Measurements from ENCODE around the gene AMIGO2.
A peak's percentile ranks its signal among the peaks of the same experiment; 100 is the strongest.

AMIGO2 gene

DNA sequence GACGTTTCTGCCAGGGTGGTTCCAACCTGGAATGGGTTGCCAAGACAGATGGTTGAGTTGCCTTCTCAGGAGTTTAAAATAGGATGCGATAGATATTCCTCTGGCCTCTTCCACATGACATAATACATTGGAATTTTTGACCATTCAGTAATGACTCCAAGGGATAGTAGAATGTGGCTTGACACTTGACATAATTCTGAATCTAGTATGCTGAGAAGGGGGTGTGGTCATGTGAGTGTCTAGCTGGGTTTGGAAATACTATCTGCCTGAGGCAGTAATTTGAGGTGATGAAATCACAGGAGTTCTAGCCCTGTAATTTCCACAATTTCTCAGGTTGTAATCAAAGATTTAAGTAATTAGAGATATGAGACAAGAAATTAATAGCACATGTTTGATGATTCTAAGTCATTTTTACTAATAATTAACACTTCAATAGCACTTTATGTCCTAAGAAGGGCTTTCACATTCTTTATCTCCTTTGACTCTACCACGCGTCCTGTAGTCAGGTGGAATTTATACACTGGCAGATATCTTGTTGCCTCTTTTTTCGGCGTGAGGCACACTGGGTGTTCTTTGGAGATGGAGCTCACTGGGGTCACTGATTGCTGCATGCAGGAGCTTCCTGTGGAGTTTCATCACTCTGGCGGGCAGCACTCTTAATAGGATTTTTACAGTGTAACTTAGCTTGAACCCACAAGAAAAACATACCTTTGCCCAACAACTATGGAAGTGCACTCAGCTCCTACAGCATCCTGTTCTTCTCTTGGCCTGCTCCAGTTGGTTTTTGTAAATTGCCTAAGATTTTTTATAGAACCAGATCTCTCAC lies 3.2 kb upstream of the AMIGO2 start (continued):
- TF ChIP-seq ZFP37 (tag by site-specific recombination; IDR thresholded peaks at IDR 0.05) (0 out of 2 replicates have a peak, but pooled peaks have one; percentile 32), ZNF335 (tag by site-specific recombination; conservative IDR thresholded peaks at IDR 0.05) (peak; percentile 85), ZNF48 (tag by site-specific recombination; IDR thresholded peaks at IDR 0.05) (no peak), ZNF266 (tag by site-specific recombination; IDR thresholded peaks at IDR 0.05; ENCODE audit: low read depth) (no peak), ZBTB21 (tag by site-specific recombination; IDR thresholded peaks at IDR 0.05) (0 out of 2 replicates have a peak, but pooled peaks have one; percentile 57), EGR2 (tag by site-specific recombination; IDR thresholded peaks at IDR 0.05; ENCODE audit: low read depth) (no peak), GLI2 (tag by site-specific recombination; IDR thresholded peaks at IDR 0.05; ENCODE audit: borderline replicate concordance, low read depth) (no peak), ZNF473 (tag by site-specific recombination; IDR thresholded peaks at IDR 0.05) (no peak), YY2 (tag by site-specific recombination; IDR thresholded peaks at IDR 0.05) (no peak), KLF10 (tag by site-specific recombination; IDR thresholded peaks at IDR 0.05) (peak; percentile 95), ZNF529 (tag by site-specific recombination; IDR thresholded peaks at IDR 0.05; ENCODE audit: insufficient replicate concordance) (no peak), ZNF785 (tag by site-specific recombination; IDR thresholded peaks at IDR 0.05) (no peak), ZNF544 (tag by site-specific recombination; IDR thresholded peaks at IDR 0.05) (no peak), WT1 (tag by site-specific recombination; IDR thresholded peaks at IDR 0.05) (peak; percentile 50; the same call in 1 of the 2 replicates), SETDB1 (IDR thresholded peaks at IDR 0.05; ENCODE audit: insufficient read length, low read length) (no peak), RBAK (tag by site-specific recombination; IDR thresholded peaks at IDR 0.05) (no peak), TRIM28 (IDR thresholded peaks at IDR 0.05; ENCODE audit: borderline replicate concordance, low read length) (peak; percentile 60; the same call in 1 of the 2 replicates), ZNF138 (tag by site-specific recombination; IDR thresholded peaks at IDR 0.05; ENCODE audit: borderline replicate concordance) (no peak), ZNF701 (tag by site-specific recombination; IDR thresholded peaks at IDR 0.05) (no peak), GFI1B (tag by site-specific recombination; IDR thresholded peaks at IDR 0.05) (no peak), ZNF776 (tag by site-specific recombination; IDR thresholded peaks at IDR 0.05; ENCODE audit: borderline replicate concordance) (no peak), ZNF19 (tag by site-specific recombination; IDR thresholded peaks at IDR 0.05; ENCODE audit: low read depth) (no peak), FEZF1 (tag by site-specific recombination; IDR thresholded peaks at IDR 0.05) (peak; percentile 51), ZNF596 (tag by site-specific recombination; IDR thresholded peaks at IDR 0.05) (no peak), SP7 (tag by site-specific recombination; IDR thresholded peaks at IDR 0.05) (peak; percentile 98), ZNF654 (tag by site-specific recombination; IDR thresholded peaks at IDR 0.05; ENCODE audit: low read depth) (no peak), ZFP41 (tag by site-specific recombination; IDR thresholded peaks at IDR 0.05; ENCODE audit: borderline replicate concordance) (no peak)
- TF ChIP-seq, protein P1, sequence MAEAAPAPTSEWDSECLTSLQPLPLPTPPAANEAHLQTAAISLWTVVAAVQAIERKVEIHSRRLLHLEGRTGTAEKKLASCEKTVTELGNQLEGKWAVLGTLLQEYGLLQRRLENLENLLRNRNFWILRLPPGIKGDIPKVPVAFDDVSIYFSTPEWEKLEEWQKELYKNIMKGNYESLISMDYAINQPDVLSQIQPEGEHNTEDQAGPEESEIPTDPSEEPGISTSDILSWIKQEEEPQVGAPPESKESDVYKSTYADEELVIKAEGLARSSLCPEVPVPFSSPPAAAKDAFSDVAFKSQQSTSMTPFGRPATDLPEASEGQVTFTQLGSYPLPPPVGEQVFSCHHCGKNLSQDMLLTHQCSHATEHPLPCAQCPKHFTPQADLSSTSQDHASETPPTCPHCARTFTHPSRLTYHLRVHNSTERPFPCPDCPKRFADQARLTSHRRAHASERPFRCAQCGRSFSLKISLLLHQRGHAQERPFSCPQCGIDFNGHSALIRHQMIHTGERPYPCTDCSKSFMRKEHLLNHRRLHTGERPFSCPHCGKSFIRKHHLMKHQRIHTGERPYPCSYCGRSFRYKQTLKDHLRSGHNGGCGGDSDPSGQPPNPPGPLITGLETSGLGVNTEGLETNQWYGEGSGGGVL (tag by site-specific recombination; IDR thresholded peaks at IDR 0.05) = no peak
- TF ChIP-seq, protein P2, sequence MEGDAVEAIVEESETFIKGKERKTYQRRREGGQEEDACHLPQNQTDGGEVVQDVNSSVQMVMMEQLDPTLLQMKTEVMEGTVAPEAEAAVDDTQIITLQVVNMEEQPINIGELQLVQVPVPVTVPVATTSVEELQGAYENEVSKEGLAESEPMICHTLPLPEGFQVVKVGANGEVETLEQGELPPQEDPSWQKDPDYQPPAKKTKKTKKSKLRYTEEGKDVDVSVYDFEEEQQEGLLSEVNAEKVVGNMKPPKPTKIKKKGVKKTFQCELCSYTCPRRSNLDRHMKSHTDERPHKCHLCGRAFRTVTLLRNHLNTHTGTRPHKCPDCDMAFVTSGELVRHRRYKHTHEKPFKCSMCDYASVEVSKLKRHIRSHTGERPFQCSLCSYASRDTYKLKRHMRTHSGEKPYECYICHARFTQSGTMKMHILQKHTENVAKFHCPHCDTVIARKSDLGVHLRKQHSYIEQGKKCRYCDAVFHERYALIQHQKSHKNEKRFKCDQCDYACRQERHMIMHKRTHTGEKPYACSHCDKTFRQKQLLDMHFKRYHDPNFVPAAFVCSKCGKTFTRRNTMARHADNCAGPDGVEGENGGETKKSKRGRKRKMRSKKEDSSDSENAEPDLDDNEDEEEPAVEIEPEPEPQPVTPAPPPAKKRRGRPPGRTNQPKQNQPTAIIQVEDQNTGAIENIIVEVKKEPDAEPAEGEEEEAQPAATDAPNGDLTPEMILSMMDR (tag by site-specific recombination; IDR thresholded peaks at IDR 0.05) = no peak
- TF ChIP-seq, protein P3, sequence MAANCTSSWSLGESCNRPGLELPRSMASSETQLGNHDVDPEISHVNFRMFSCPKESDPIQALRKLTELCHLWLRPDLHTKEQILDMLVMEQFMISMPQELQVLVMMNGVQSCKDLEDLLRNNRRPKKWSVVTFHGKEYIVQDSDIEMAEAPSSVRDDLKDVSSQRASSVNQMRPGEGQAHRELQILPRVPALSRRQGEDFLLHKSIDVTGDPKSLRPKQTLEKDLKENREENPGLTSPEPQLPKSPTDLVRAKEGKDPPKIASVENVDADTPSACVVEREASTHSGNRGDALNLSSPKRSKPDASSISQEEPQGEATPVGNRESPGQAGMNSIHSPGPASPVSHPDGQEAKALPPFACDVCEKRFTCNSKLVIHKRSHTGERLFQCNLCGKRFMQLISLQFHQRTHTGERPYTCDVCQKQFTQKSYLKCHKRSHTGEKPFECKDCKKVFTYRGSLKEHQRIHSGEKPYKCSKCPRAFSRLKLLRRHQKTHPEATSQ (tag by site-specific recombination; IDR thresholded peaks at IDR 0.05) = no peak
- TF ChIP-seq, protein P4, sequence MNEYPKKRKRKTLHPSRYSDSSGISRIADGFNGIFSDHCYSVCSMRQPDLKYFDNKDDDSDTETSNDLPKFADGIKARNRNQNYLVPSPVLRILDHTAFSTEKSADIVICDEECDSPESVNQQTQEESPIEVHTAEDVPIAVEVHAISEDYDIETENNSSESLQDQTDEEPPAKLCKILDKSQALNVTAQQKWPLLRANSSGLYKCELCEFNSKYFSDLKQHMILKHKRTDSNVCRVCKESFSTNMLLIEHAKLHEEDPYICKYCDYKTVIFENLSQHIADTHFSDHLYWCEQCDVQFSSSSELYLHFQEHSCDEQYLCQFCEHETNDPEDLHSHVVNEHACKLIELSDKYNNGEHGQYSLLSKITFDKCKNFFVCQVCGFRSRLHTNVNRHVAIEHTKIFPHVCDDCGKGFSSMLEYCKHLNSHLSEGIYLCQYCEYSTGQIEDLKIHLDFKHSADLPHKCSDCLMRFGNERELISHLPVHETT (tag by site-specific recombination; IDR thresholded peaks at IDR 0.05) = no peak

Data from HEK293 (cell line).